Lung (tissue), 12 donors: ENCODE measurements around the gene CADM2. TPM values are rescaled to one million over a fixed set of nuclear protein-coding genes. Genes with fewer than 3 reads are reported as not detected.

ENCODE experiments used
- ATAC-seq: fragments of 200-7000 bp; cut with Tn5 transposase; one replicate; pipeline ENCODE4 v1.9.1; 2020; ENCODE audit warnings: moderate number of reproducible peaks; ENCODE audit not compliant: insufficient read depth, low FRiP score
- DNase-seq, 3 donors: peaks; one replicate each; pipeline ENCODE4 v3.0.0-alpha.2; 2013 to 2017
- H3K27ac ChIP-seq, 2 donors: one replicate each; pipeline ENCODE4 v1.5.1; 2013; ENCODE audit warnings: mild to moderate bottlenecking in 2 of 2, moderate library complexity in 2 of 2, control low read depth in 1 of 2, inconsistent platforms in 1 of 2, low read depth in 1 of 2, low read length in 1 of 2
- H3K27me3 ChIP-seq, 3 donors: one replicate each; pipeline ENCODE4 v1.5.1; 2013; ENCODE audit warnings: low read length in 2 of 3; ENCODE audit not compliant: control insufficient read depth in 3 of 3, insufficient read depth in 3 of 3
- H3K36me3 ChIP-seq, 4 donors: one replicate each; pipeline ENCODE4 v1.5.1; 2013; ENCODE audit warnings: low read length in 4 of 4, mild to moderate bottlenecking in 1 of 4, moderate library complexity in 1 of 4; ENCODE audit not compliant: control insufficient read depth in 4 of 4, insufficient read depth in 4 of 4
- H3K4me1 ChIP-seq, 5 donors: one replicate each; pipeline ENCODE4 v1.5.1; 2013; ENCODE audit warnings: low read length in 5 of 5, mild to moderate bottlenecking in 2 of 5, moderate library complexity in 1 of 5; ENCODE audit not compliant: control insufficient read depth in 5 of 5, insufficient read depth in 5 of 5
- H3K4me3 ChIP-seq: one replicate; pipeline ENCODE4 v1.5.1; 2013; ENCODE audit warnings: mild to moderate bottlenecking, control low read depth, moderate library complexity
- H3K9ac ChIP-seq, 2 donors: one replicate each; pipeline ENCODE4 v1.5.1; 2013; ENCODE audit warnings: low read length in 2 of 2, control low read depth in 1 of 2; ENCODE audit not compliant: insufficient read depth in 1 of 2
- H3K9me3 ChIP-seq, 4 donors: one replicate each; pipeline ENCODE4 v1.5.1; 2013; ENCODE audit warnings: low read length in 3 of 4, mild to moderate bottlenecking in 1 of 4, moderate library complexity in 1 of 4; ENCODE audit not compliant: control insufficient read depth in 4 of 4, insufficient read depth in 3 of 4
- WGBS, 2 donors: extraction: QIAGEN DNeasy Blood & Tissue Kit; methylation state at CpG; one replicate each; pipeline ENCODE4 v1.1.7; 2013; 5-methylcytosine and 5-hydroxymethylcytosine counted together
- polyA plus RNA-seq, 2 donors: library from polyadenylated mRNA; stranded (reverse); fragments of 200-250 nt; gene quantifications; one replicate each; pipeline ENCODE4 v1.2.1, GENCODE V29; 2013
- total RNA-seq, 2 donors: library from RNA; depleted of rRNA in 1 of 2; stranded (reverse); fragments of >200 nt in 1 of 2; gene quantifications; one replicate each; pipeline ENCODE4 v1.2.1, GENCODE V29; 2014 to 2021
- TF ChIP-seq, protein P1 (sequence below): IDR thresholded peaks from 2 replicates; pipeline ENCODE4 v1.5.1; 2012; ENCODE audit warnings: mild to moderate bottlenecking; ENCODE audit errors: control extremely low read depth, extremely low read depth
- donor health status: control.
- donor health status: control.
- donor health status: Bipolar disorder and iron deficiency.
- donor health status: healthy.
- donor health status: DM: yes; HTN: yes; CAD: no.

CADM2 gene
- total and polyA plus RNA-seq, 4 donors, result 0.14 to 3.3 (median 0.32) TPM

- no peaks in the 10 kb centered on the region for H3K9me3 ChIP-seq
- H3K4me1 ChIP-seq, result peaks cover 0 to 32% (median 0%) of the 10 kb centered on the region in 5 donors
- H3K9ac ChIP-seq, result no peak overlapping the region
- 91 to 92% methylated on average over 3 of the region's 3 CpGs for WGBS, 2 donors
- H3K36me3 ChIP-seq, result no peaks in the 10 kb centered on the region
- no peak for DNase-seq
- TF ChIP-seq, protein P1, sequence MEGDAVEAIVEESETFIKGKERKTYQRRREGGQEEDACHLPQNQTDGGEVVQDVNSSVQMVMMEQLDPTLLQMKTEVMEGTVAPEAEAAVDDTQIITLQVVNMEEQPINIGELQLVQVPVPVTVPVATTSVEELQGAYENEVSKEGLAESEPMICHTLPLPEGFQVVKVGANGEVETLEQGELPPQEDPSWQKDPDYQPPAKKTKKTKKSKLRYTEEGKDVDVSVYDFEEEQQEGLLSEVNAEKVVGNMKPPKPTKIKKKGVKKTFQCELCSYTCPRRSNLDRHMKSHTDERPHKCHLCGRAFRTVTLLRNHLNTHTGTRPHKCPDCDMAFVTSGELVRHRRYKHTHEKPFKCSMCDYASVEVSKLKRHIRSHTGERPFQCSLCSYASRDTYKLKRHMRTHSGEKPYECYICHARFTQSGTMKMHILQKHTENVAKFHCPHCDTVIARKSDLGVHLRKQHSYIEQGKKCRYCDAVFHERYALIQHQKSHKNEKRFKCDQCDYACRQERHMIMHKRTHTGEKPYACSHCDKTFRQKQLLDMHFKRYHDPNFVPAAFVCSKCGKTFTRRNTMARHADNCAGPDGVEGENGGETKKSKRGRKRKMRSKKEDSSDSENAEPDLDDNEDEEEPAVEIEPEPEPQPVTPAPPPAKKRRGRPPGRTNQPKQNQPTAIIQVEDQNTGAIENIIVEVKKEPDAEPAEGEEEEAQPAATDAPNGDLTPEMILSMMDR, result no peak
- no peak overlapping the region for H3K4me3 ChIP-seq
- no peak overlapping the region for H3K27ac ChIP-seq
- H3K27me3 ChIP-seq, result no peaks in the 10 kb centered on the region
- ATAC-seq, result no peak
These were observed 24.7 kb downstream of the CADM2 start for GRCh38 chr3:84983490-84983889.

- H3K9me3 ChIP-seq, result no peaks in the 10 kb centered on the region
- DNase-seq, result no peak
- H3K27me3 ChIP-seq, result no peaks in the 10 kb centered on the region
- H3K27ac ChIP-seq, result no peak overlapping the region
- TF ChIP-seq, protein P1, result no peak
- H3K36me3 ChIP-seq, result no peaks in the 10 kb centered on the region
- no peak overlapping the region for H3K9ac ChIP-seq
- ATAC-seq, result no peak
- no peak overlapping the region for H3K4me3 ChIP-seq
- H3K4me1 ChIP-seq, result peaks cover 0 to 24% (median 0%) of the 10 kb centered on the region in 5 donors
These were observed 25.6 kb downstream of the CADM2 start for GRCh38 chr3:84984429-84984828.

GRCh38 chr3:84985795-84986194 is 27.0 kb downstream of the CADM2 start:
- H3K27ac ChIP-seq, result no peak overlapping the region
- no peak overlapping the region for H3K4me3 ChIP-seq
- WGBS, 2 donors, result 76 to 86% methylated on average over 1 of the region's 1 CpG
- H3K4me1 ChIP-seq, result peaks cover 0 to 14% (median 0%) of the 10 kb centered on the region in 5 donors
- no peaks in the 10 kb centered on the region for H3K9me3 ChIP-seq
- DNase-seq, result no peak
- no peaks in the 10 kb centered on the region for H3K36me3 ChIP-seq
- no peaks in the 10 kb centered on the region for H3K27me3 ChIP-seq
- H3K9ac ChIP-seq, result no peak overlapping the region
- TF ChIP-seq, protein P1, result no peak
- ATAC-seq, result no peak

DNA sequence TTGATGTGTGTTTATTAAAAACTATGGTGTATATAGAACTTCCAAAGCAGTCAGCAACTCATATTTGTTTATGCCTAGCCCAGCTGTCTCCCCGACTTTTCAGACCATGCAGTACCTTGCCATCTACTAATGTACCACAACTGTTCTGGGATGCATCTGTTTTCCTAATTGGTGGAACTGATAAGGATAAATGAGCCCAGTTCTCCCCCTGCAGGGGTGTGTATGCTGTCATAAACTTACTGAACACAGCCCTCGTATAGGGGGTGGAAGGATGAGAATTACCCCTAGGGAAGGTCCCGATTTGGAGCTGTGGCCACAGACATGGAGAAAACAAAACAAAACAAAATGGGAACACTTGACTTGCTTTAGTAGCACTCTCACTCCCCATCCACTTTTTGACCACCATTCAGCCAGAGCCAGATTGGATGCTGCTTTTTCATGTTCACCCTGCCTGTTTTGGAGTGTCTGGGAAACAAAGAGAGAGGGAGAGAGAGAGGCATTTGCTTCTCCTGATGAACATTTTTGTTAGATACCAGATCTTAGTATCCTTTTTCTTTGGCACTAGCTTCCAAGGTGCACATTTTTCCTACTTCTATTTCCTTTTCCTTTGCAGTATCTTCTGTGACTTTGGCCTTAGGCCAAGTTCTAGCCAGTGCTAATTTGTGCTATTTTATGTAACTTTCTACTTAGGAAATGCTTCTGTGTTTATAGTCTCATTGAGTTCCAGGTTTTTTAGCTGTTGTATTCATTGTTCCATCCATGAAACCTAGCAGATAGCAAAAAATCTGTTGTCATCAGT is 29.1 kb downstream of the CADM2 start:
- Histone ChIP-seq H3K4me1 (peaks cover 0 to 22% (median 0%) of the 10 kb centered on the region in 5 donors), H3K27ac (no peak overlapping the region), H3K9ac (no peak overlapping the region), H3K4me3 (no peak overlapping the region), H3K9me3 (no peaks in the 10 kb centered on the region), H3K36me3 (no peaks in the 10 kb centered on the region), H3K27me3 (no peaks in the 10 kb centered on the region)
- peak; percentile 24 to 78 (median 57) for DNase-seq
- TF ChIP-seq, protein P1, result no peak
- 65 to 76% methylated on average over 3 of the region's 3 CpGs for WGBS, 2 donors
- no peak for ATAC-seq
